NB4 (cell line): ENCODE measurements around the gene RRBP1.
"Not testable (repeated sequence)": the region's sequence is repeated elsewhere in the genome, so short reads cannot be mapped to it uniquely, and the experiment has no call there.

Experiments used
- DNase-seq: peaks from one replicate; pipeline ENCODE4 v3.0.0; 2010; ENCODE audit warnings: low read depth
- H3K4me3 ChIP-seq: one replicate; pipeline ENCODE4 v1.5.1; 2011; ENCODE audit warnings: mild to moderate bottlenecking, low read depth, low read length, moderate library complexity
- CTCF ChIP-seq: IDR thresholded peaks from one replicate; pipeline ENCODE4 v1.5.1; 2012; ENCODE audit warnings: low read depth, low read length
- MYC ChIP-seq: IDR thresholded peaks from 2 replicates; pipeline ENCODE4 v1.6.1; 2011; ENCODE audit warnings: low read depth, low read length
- POLR2A ChIP-seq: IDR thresholded peaks from 2 replicates; pipeline ENCODE4 v1.6.1; 2011; ENCODE audit warnings: mild to moderate bottlenecking; ENCODE audit not compliant: insufficient read length; ENCODE audit errors: extremely low read depth
- TF ChIP-seq, protein P1 (sequence below): IDR thresholded peaks from 2 replicates; pipeline ENCODE4 v1.6.1; 2011; ENCODE audit warnings: low read depth, low read length

RRBP1 gene

DNA sequence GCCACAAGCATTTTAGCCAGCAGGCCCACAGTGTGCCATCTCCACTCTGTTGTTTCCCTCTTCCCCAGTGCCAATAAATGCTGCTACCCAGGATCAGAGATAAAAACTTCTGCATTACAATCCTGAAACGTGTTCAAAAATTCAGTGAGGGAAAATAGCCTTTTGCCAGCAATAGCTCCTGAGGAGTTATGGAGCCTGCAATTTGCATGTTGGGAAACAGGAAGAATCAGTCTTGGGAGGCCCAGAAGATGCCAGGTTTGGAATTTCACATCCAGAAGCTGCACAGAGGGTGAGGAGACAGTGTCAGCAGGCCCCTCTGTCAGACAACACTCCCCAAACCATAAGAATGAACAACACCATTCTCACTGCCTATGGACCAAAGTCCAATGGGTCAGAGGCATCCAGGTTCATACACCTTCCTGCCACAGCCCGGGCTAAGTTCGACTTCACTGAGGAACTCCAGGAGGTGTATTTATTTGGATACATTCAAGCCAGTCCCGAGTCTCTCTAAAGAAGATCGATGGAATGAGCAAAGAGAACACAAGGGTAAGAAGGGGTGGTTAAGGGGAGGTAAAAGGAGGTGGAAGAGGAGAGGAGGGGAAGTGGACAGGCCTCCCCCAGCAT, 20.8 kb downstream of the RRBP1 start:
- no peak for DNase-seq
- TF ChIP-seq MYC (no peak), CTCF (no peak), POLR2A (no peak)
- TF ChIP-seq, protein P1, sequence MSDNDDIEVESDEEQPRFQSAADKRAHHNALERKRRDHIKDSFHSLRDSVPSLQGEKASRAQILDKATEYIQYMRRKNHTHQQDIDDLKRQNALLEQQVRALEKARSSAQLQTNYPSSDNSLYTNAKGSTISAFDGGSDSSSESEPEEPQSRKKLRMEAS = no peak
- H3K4me3 ChIP-seq = no peak overlapping the region

DNA sequence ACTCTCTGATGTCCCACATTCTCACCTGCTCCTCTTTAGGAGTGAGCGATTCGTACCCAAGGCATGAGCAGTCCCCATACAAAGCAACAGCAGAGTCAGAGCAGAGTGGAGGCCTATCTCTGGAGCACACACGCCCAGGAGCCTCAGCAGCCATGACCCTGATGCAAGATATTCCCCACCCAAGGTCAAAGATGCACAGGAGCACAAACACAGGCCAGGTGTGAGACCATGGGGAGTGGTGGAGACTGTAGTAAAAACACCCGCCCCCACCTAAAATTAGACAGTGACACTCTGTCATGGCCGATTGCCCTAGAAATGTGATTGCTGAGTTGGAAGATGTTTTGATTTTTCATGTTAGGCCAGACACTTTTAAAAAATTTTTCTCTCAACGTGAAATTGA, 21.4 kb downstream of the RRBP1 start:
- DNase-seq = no peak
- H3K4me3 ChIP-seq = no peak overlapping the region
- TF ChIP-seq POLR2A (no peak), CTCF (no peak), MYC (no peak)

DNA sequence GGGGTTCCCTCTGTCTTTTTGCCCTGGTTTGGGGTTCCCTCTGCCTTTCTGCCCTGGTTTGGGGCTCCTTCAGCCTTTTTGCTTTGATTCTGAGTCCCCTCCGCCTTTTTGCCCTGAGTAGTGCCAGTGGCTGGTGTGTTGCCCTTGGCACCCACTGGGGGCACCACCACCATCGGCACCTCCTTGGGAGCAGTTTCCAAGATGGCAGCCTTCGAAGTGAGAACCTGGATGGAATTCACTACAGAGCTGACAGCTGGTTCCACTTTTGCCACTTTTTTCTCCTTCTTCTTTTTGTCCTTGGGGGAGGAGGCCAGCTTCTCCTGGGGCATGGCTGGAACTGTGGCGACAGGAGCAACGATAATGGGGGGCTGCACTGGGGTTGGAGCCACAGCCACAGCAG, 22.2 kb downstream of the RRBP1 start:
- DNase-seq = no peak
- TF ChIP-seq CTCF = no peak
- TF ChIP-seq POLR2A = no peak
- TF ChIP-seq, protein P1 = no peak
- no peak for TF ChIP-seq MYC
- no peak overlapping the region for H3K4me3 ChIP-seq

- H3K4me3 ChIP-seq, DNase-seq: not testable (repeated sequence)
These were observed 22.7 kb downstream of the RRBP1 start for GRCh38 chr20:17659344-17659743.

DNA sequence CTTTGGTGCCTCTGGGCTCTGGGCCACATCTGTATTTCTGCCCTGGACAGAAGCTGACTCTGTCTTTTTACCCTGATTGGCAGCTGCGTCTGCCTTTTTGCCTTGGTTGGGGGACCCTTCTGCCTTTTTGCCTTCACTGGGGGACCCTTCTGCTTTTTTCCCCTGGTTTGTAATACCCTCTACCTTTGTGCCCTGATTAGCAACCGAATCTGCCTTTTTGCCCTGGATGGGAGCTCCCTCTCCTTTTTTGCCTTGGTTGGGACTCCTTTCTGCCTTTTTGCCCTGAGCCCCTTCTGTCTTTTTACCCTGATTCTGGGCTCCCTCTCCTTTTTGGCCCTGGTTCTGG, 23.4 kb downstream of the RRBP1 start:
- TF ChIP-seq POLR2A = no peak
- no peak for TF ChIP-seq CTCF
- TF ChIP-seq, protein P1 = no peak
- TF ChIP-seq MYC = no peak
- no peak for DNase-seq
- no peak overlapping the region for H3K4me3 ChIP-seq

DNA sequence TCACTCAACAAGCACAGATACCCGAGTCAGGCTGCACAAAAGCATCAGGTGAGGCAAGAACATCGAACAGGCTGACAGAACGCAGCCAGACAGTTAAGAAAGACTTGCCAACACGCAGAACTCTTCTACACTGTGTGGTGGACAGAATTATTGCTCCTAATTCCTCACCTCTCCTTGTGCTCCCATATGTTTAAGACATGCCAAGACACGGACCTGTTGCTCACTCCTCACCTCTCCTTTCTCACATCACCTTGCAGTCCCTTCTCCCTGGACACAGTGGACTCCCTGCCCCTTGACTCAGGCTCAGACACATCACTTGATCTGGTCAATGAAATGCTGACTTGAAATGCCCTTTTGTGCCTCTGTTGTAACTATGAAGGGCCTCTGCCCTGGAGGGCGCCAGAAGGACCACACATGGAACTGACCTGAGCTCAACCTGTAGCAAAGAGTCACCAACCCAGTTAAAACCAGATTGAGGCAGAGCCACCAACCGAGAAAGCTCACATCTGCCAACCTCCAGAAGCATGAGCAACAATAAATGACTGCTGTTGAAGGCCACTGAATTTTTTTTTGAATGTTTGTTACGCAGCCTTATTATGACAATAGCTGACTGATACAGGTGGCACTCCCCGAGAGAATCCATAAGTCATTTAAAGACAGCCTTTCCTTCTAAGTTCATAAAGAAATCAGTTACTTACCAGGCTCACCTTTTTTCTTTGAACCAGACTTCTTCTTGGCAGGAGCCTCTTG, 24.0 kb downstream of the RRBP1 start:
- no peak overlapping the region for H3K4me3 ChIP-seq
- TF ChIP-seq POLR2A (no peak), MYC (no peak), CTCF (no peak)
- TF ChIP-seq, protein P1 = no peak
- DNase-seq = no peak
